Measurements from ENCODE around the gene TBC1D22B. TPM values are rescaled to one million over a fixed set of nuclear protein-coding genes. Genes with fewer than 3 reads are reported as not detected.
A peak's percentile ranks its signal among the peaks of the same experiment; 100 is the strongest.

Gene TBC1D22B
- total and polyA plus RNA-seq, 9 of the 15 experiments (the other 6 are each of a cell fraction or from before 2014, with no cell fraction given), result 4.8 to 24.2 (median 13.5) TPM

DNA sequence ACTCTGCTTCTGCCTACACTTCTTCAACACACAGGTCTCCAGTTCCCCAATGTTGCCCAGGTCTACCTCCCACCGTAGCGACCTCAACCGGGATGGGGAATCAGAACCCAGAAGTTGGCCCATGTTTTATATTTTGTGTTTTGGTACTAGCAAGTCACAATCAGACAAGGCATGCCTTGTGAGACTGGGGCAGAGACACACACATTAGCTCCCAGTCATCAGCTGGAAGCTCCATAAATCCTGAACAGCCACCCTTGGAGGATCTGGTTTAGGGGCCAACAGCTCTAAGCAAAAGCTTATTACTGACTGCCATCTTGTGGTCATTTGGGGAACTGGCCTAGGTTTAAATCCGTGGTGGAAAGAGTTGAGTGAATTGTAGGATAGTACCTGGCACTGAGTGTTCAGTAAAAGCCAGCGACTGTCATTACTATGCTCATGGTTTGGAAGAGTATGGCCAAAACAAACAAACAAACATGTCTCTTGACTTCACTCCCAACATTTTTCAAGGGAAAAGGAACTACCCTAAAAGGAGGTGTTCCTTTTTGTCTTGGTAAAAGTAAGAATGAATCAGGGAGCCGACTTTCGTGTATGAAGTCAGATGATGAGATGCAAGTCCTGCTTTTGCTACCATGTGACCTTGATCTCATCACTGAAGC, 47.1 kb upstream of the TBC1D22B start (continued):
- TF ChIP-seq, protein P1, sequence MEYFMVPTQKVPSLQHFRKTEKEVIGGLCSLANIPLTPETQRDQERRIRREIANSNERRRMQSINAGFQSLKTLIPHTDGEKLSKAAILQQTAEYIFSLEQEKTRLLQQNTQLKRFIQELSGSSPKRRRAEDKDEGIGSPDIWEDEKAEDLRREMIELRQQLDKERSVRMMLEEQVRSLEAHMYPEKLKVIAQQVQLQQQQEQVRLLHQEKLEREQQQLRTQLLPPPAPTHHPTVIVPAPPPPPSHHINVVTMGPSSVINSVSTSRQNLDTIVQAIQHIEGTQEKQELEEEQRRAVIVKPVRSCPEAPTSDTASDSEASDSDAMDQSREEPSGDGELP (CRISPR knock-in tag; IDR thresholded peaks at IDR 0.05; ENCODE audit: borderline replicate concordance), result peak; percentile 92
- TF ChIP-seq KAT2B (IDR thresholded peaks at IDR 0.05; ENCODE audit: low read depth, low read length) (no peak), CBX8 (IDR thresholded peaks at IDR 0.05; ENCODE audit: borderline replicate concordance, extremely low read depth, low read depth, low read length, poor library complexity, severe bottlenecking) (no peak), ZNF197 (CRISPR knock-in tag; IDR thresholded peaks at IDR 0.05; ENCODE audit: low read depth) (no peak), MCM7 (IDR thresholded peaks at IDR 0.05) (no peak), ZSCAN32 (CRISPR knock-in tag; IDR thresholded peaks at IDR 0.05) (no peak), SIN3B (IDR thresholded peaks at IDR 0.05; ENCODE audit: low read depth) (no peak), CREBBP (IDR thresholded peaks at IDR 0.05; ENCODE audit: low read depth, low read length) (no peak), ZNF77 (CRISPR knock-in tag; IDR thresholded peaks at IDR 0.05) (no peak), ZSCAN29 (IDR thresholded peaks at IDR 0.05) (no peak), ZNF24 (IDR thresholded peaks at IDR 0.05) (peak; percentile 42; the same call in 1 of the 2 replicates), SMARCA5 (IDR thresholded peaks at IDR 0.05) (no peak), CBFA2T3 (IDR thresholded peaks at IDR 0.05) (no peak; the same call in 1 of the 2 replicates), C11orf30 (IDR thresholded peaks at IDR 0.05; ENCODE audit: low read depth) (no peak), TAF15 (IDR thresholded peaks at IDR 0.05; ENCODE audit: low read depth, low read length) (no peak), HDAC6 (IDR thresholded peaks at IDR 0.05; ENCODE audit: low read depth, low read length) (no peak), TBL1XR1 (IDR thresholded peaks at IDR 0.05; ENCODE audit: low read length in 2 of 2) (0 out of 4 replicates have a peak, but pooled peaks have one; percentile 11 to 43), KLF16 (IDR thresholded peaks at IDR 0.05) (no peak), FOXK2 (conservative IDR thresholded peaks at IDR 0.05 in 1 of 2, IDR thresholded peaks at IDR 0.05 in 1 of 2; ENCODE audit: low read depth in 2 of 2) (0 out of 4 replicates have a peak, but pooled peaks of 1 of the 2 experiments have one; percentile 17), PRPF4 (IDR thresholded peaks at IDR 0.05; ENCODE audit: insufficient read depth, low read depth, low read length, poor library complexity, severe bottlenecking) (no peak)
- TF ChIP-seq, protein P2, sequence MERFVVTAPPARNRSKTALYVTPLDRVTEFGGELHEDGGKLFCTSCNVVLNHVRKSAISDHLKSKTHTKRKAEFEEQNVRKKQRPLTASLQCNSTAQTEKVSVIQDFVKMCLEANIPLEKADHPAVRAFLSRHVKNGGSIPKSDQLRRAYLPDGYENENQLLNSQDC (CRISPR knock-in tag; IDR thresholded peaks at IDR 0.05), result no peak
- TF ChIP-seq, protein P3, sequence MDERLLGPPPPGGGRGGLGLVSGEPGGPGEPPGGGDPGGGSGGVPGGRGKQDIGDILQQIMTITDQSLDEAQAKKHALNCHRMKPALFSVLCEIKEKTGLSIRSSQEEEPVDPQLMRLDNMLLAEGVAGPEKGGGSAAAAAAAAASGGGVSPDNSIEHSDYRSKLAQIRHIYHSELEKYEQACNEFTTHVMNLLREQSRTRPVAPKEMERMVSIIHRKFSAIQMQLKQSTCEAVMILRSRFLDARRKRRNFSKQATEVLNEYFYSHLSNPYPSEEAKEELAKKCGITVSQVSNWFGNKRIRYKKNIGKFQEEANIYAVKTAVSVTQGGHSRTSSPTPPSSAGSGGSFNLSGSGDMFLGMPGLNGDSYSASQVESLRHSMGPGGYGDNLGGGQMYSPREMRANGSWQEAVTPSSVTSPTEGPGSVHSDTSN (CRISPR knock-in tag; IDR thresholded peaks at IDR 0.05; ENCODE audit: low read depth), result no peak
- TF ChIP-seq, protein P3 (tag; conservative IDR thresholded peaks at IDR 0.05; ENCODE audit: low read depth), result peak; percentile 92
- TF ChIP-seq, protein P4, sequence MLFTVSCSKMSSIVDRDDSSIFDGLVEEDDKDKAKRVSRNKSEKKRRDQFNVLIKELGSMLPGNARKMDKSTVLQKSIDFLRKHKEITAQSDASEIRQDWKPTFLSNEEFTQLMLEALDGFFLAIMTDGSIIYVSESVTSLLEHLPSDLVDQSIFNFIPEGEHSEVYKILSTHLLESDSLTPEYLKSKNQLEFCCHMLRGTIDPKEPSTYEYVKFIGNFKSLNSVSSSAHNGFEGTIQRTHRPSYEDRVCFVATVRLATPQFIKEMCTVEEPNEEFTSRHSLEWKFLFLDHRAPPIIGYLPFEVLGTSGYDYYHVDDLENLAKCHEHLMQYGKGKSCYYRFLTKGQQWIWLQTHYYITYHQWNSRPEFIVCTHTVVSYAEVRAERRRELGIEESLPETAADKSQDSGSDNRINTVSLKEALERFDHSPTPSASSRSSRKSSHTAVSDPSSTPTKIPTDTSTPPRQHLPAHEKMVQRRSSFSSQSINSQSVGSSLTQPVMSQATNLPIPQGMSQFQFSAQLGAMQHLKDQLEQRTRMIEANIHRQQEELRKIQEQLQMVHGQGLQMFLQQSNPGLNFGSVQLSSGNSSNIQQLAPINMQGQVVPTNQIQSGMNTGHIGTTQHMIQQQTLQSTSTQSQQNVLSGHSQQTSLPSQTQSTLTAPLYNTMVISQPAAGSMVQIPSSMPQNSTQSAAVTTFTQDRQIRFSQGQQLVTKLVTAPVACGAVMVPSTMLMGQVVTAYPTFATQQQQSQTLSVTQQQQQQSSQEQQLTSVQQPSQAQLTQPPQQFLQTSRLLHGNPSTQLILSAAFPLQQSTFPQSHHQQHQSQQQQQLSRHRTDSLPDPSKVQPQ (CRISPR knock-in tag; IDR thresholded peaks at IDR 0.05; ENCODE audit: borderline replicate concordance), result no peak
